AG09319 (cell line): ENCODE measurements around the gene P3H1.
"Not testable (repeated sequence)": the region's sequence is repeated elsewhere in the genome, so short reads cannot be mapped to it uniquely, and the experiment has no call there.

Experiments used
- DNase-seq: peaks from one replicate; pipeline ENCODE4 v3.0.0-alpha.2; 2010; ENCODE audit warnings: low read depth; ENCODE audit errors: extremely low read depth
- CTCF ChIP-seq: IDR thresholded peaks from 2 replicates; pipeline ENCODE4 v1.5.1; 2011; ENCODE audit warnings: low read depth, mild to moderate bottlenecking, inconsistent platforms, low read length, moderate library complexity

The P3H1 gene

GRCh38 chr1:42723511-42723910 is 43.3 kb downstream of the P3H1 start:
- no peak for DNase-seq
- no peak for TF ChIP-seq CTCF

GRCh38 chr1:42722403-42722802 is 44.4 kb downstream of the P3H1 start:
- not testable (repeated sequence) for DNase-seq

GRCh38 chr1:42721926-42722325 is 44.9 kb downstream of the P3H1 start:
- no peak for DNase-seq
- TF ChIP-seq CTCF, result no peak

GRCh38 chr1:42720868-42721267 is 46.0 kb downstream of the P3H1 start:
- TF ChIP-seq CTCF, result no peak
- DNase-seq, result no peak

- DNase-seq, result not testable (repeated sequence)
Measured at GRCh38 chr1:42714441-42714840, 52.4 kb downstream of the P3H1 start.

- no peak for DNase-seq
Measured at GRCh38 chr1:42713293-42713692, 53.5 kb downstream of the P3H1 start.

GRCh38 chr1:42712808-42713207 is 54.0 kb downstream of the P3H1 start:
- not testable (repeated sequence) for DNase-seq

More at GRCh38 chr1:42713293-42713692, 53.5 kb downstream of the P3H1 start:
- TF ChIP-seq CTCF, result no peak

- TF ChIP-seq CTCF, result no peak
- DNase-seq, result no peak
Measured at GRCh38 chr1:42703888-42704464, 62.9 kb downstream of the P3H1 start.

GRCh38 chr1:42700006-42700405 is 66.8 kb downstream of the P3H1 start:
- no peak for TF ChIP-seq CTCF
- no peak for DNase-seq
